ENCODE data around the gene G0S2.

GRCh38 chr1:209689477-209689876, 14.3 kb downstream of the G0S2 start:
- TF ChIP-seq POLR2A (IDR thresholded peaks at IDR 0.05) (no peak), CTCF (IDR thresholded peaks at IDR 0.05) (no peak)
